A549 treated with DMSO at 1 μM for 4 hours (cell line): ENCODE measurements around the gene PRXL2A. TPM values are rescaled to one million over a fixed set of nuclear protein-coding genes. Genes with fewer than 3 reads are reported as not detected.

Source experiments
- total RNA-seq: library from RNA; stranded (reverse); fragments of 200-300 nt; extraction: Qiagen RNA extraction; gene quantifications from 5 replicates; pipeline ENCODE4 v1.2.3, GENCODE V29; 2022; ENCODE audit warnings: low read depth

Gene PRXL2A, protein sequence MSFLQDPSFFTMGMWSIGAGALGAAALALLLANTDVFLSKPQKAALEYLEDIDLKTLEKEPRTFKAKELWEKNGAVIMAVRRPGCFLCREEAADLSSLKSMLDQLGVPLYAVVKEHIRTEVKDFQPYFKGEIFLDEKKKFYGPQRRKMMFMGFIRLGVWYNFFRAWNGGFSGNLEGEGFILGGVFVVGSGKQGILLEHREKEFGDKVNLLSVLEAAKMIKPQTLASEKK
- 45.6 to 48.1 TPM (median 46.3 TPM) in 5 replicates for total RNA-seq

DNA sequence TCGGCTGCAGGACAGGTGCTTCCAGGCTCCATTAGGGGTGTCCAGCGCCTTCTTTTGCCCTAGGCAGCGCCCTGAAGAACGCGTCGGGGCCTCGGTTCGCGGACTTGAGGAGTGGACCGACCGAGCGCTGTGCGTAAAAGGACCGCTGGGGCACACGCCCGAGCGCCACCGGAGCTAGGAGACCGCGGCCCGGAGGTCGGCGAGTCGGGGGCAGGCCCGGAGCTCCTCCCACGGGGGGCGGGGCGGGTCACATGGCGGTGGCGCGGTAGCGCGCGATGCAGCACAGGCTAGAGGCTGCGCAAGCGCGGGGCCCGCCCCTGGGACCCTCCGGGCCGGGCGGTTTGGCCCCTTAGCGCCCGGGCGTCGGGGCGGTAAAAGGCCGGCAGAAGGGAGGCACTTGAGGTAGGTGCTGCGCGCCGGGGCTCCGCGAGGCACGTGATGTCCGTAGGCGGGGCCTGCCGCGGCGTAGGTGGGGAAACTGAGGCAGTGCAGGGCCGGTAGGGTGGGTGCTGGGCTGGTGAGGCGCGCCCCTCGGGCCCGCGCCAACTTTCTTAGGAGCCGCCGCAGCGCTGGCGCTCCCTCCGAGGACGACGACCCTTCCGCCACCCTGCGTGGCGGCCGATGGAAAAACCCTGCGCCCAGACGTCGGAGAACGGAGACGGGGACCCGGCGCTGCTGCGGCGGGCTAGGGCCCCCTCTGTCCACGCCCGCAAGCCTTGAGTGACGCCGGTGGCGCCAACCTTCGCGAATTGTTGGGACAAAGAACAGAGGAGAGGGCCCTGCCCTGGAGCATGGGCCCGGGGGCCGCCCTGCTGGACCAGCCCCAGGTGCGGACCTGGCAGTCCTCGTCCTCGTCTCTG is at the start of gene PRXL2A:
Gene PRXL2A, plus strand, starts transcription at position 310 of the 860 bp plus-strand sequence. CDS start 11,917 bp downstream, outside the sequence.

DNA sequence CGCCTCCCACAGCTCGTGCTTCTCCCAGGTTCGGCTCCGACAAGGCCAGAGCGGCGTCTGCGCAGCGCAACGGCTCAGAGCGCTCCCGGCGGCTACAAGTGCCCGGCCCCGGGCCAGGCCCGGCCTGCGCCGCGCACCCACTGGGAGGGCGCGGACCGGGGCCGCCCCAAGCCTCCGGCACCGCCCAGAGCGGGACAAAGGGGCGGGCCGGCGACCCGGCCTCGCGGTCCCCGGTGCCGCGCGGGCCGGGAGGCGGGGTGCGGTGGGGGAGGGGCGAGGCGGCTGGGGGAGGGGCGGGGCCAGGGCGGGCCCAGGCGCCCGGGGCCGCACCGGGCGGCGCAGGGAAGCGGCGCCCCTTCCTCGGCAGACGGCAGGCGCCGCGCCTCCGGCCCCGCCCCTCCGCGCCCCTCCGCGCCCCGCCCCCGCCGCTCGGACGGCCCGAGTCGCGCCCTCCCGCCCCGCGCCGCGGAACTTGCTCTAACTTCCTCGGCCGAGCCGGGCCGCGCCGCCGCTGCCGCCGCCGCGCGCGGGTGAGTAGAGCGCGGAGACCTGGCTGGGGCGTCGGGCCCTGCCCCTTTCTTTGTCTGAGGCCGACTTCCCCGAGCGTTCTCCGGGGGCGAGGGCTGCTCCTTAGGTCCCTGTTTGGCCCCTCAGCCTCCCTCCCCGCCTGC is 45.6 kb downstream of the PRXL2A start, which contains the start of gene TSPAN14:
Gene TSPAN14, plus strand, starts transcription at position 469 of the 671 bp plus-strand sequence. CDS start 34,924 bp downstream, outside the sequence.

Other genes starting within 250 kb of the PRXL2A start
- 178 to 215 TPM (median 201 TPM) in 5 replicates for gene ANXA11, start 203.0 kb upstream of the PRXL2A start, total RNA-seq
- 0.11 TPM in 1 of 5 replicates, not detected in the others for gene MAT1A, start 118.9 kb upstream of the PRXL2A start, total RNA-seq
- not detected in 5 replicates for gene DYDC1, start 51.8 kb upstream of the PRXL2A start, total RNA-seq
- 0.05 to 0.25 TPM in 2 of 5 replicates, not detected in the others for gene DYDC2, start 51.8 kb upstream of the PRXL2A start, total RNA-seq
- 97.2 to 147 TPM (median 135 TPM) in 5 replicates for gene TSPAN14, start 45.8 kb downstream of the PRXL2A start, total RNA-seq
- gene SH2D4B, start 129.4 kb downstream of the PRXL2A start, total RNA-seq, result 0.02 to 0.08 TPM (median 0.06 TPM) in 3 of 5 replicates, not detected in the others